Fibroblast of pulmonary artery (primary cell): ENCODE measurements around the gene DIPK1A.

Experiments used
- DNase-seq: peaks from one replicate; pipeline ENCODE4 v3.0.0-alpha.2; 2010; ENCODE audit warnings: low read depth
- H3K4me3 ChIP-seq: replicated peaks from 2 replicates; pipeline ENCODE4 v1.5.1; 2011; ENCODE audit warnings: low read depth, mild to moderate bottlenecking, control low read depth, low read length, moderate library complexity
- CTCF ChIP-seq: IDR thresholded peaks from 2 replicates; pipeline ENCODE4 v1.5.1; 2011; ENCODE audit warnings: mild to moderate bottlenecking, control low read depth, low read length, inconsistent platforms; ENCODE audit errors: missing control alignments

Gene DIPK1A

GRCh38 chr1:92993581-92993980 is 32.3 kb upstream of the DIPK1A start:
- DNase-seq, result no peak
- H3K4me3 ChIP-seq, result no peak overlapping the region
- no peak for TF ChIP-seq CTCF

- TF ChIP-seq CTCF, result no peak
- DNase-seq, result no peak
- no peak overlapping the region for H3K4me3 ChIP-seq
Observed at GRCh38 chr1:92992877-92993276, 31.6 kb upstream of the DIPK1A start.

GRCh38 chr1:92992054-92992453 is 30.8 kb upstream of the DIPK1A start:
- H3K4me3 ChIP-seq, result no peak overlapping the region
- TF ChIP-seq CTCF, result no peak
- peak; percentile 24 for DNase-seq

GRCh38 chr1:92990828-92991227 is 29.6 kb upstream of the DIPK1A start:
- DNase-seq, result no peak
- TF ChIP-seq CTCF, result no peak
- no peak overlapping the region for H3K4me3 ChIP-seq

GRCh38 chr1:92989936-92990583 is 28.8 kb upstream of the DIPK1A start:
- no peak for DNase-seq
- no peak overlapping the region for H3K4me3 ChIP-seq
- TF ChIP-seq CTCF, result no peak

GRCh38 chr1:92989253-92989652 is 28.0 kb upstream of the DIPK1A start:
- no peak overlapping the region for H3K4me3 ChIP-seq
- no peak for DNase-seq
- no peak for TF ChIP-seq CTCF

- TF ChIP-seq CTCF, result no peak
- H3K4me3 ChIP-seq, result no peak overlapping the region
- peak; percentile 31 for DNase-seq
Observed at GRCh38 chr1:92987462-92987861, 26.2 kb upstream of the DIPK1A start.
